Measurements from ENCODE around the gene MEIS2.

The MEIS2 gene

GRCh38 chr15:37112171-37112570, 11.8 kb upstream of the MEIS2 start:
- DNase-seq = no peak

GRCh38 chr15:37111427-37111717, 11.0 kb upstream of the MEIS2 start:
- no peak for DNase-seq

- DNase-seq = no peak
These were observed 9.7 kb upstream of the MEIS2 start for GRCh38 chr15:37109872-37110572.

DNA sequence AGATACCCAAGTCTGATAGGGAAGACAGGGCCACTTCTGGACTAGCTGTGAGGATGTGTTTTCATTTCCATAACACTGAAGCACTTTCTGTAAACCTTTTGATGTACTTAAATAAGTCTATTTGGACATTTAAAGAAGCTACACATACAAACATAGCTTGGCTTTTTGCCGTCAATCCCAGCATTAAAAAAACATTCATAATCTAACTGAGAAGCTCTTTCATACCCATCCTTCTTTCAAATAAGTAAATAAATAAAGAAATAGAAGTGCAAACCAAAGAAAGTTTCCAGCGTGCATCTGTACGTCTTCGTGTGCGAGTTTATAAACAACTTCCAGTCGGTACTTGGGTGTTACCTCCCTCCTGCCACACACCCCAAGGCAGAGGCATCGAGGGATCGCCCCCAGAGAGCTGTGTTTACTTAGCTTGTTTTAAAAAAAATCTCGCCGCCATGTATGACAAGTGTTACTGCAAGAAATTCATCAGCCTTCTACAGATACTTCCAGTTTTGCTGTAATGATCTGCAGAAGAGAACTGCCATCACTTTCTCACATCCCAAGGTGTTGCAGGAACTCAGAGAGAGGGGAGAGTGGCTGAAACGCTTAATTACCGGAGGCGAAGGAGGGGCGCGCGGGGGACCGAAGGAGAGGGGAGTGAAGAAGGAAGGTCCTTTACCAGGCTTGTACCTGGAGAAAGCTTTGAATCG, 9.0 kb upstream of the MEIS2 start:
- DNase-seq = no peak

DNA sequence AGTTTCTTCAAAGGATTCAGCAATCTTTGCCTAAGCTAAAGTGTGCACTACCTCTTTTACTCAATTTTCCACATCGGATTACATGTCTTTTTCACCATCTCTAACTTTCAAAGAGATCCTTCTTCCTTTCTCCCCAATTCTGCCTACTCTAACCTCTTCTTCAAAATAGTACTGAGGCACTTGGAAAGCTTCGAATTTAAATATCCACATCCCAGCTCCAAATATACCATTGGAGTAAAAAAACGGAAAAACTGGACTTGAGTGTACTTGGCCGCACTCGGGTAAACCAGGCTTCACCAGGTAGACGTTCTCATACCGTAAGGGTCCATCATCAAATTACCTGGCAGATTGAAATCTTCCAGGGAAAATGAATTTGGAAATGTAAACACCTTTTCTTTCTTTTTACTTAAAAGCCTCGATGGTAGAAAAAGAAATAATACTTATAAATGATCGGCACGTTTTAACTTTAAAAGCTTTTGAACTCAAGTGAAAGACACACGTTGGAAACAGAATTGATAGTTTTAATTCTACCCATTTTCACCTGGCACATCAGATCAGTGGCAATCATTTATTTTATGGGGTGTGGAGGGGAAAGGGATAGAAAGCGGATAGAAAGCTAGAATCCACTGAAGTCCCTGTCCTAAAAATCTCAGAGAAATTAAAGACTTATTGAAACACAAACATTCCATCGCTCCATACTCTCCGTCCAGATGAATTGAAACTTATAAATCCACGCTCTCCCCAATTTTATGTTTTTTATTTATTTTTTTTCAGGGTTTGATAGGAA, 8.2 kb upstream of the MEIS2 start:
- no peak for DNase-seq

- no peak for DNase-seq
These were observed 7.5 kb upstream of the MEIS2 start for GRCh38 chr15:37107744-37108380.

DNA sequence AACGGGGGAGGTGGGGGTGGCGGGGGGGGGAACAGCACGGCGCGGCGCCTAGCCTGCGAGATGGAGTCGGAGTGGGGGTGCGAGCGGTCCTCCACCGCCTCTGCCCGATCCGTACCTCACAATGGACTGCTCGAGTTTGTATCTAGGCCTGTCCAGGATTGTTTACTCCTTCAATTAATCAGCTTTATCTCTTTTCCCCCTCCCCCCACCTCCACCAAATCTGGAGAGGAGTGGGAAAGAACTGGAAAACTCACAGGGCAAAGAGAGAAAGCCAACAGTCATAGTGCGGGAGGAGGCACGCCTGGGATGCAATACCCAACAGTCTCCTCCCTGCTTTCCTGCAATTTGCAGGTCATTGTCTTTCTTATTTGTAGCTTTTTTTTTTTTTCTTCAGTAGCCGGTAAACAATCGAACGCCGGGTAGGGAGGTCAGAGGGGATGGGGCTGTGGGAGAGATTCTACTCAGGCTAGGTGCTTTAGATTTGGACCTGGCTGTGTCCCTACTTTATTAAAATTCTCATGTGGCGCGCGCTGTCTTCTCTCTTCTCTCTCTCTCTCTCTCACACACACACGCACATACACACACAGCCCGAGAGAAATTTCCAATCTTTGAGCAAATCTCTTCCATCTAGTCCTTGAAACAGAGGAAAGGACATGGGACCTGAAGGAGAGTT, 6.9 kb upstream of the MEIS2 start:
- DNase-seq = no peak

DNA sequence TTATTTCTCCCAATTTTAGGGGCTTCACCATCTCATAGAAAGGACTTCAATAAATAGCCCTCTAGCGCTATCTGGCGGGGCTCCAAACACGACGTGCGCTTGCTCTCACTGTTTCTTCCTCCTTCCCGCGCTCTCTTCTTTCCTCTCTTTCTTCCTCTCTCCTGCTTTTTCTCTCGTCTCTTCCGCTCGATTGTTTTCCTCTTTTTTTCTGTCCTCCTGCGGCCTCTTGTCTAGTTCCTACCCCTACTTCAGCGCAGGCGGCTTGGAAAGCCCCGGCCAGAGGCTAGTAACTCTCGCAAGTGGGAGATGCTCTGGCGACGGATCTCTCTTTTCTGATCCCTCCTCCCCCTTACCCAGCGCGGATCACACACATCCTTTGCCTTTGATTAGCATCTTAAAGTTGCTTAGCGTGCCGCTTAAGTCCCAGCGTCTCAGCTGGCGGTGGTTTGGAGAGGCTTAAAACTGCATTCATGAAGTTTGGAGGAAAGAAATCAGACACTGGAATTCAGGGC, 6.2 kb upstream of the MEIS2 start:
- DNase-seq = no peak

GRCh38 chr15:37105889-37106288, 5.5 kb upstream of the MEIS2 start:
- no peak for DNase-seq

DNA sequence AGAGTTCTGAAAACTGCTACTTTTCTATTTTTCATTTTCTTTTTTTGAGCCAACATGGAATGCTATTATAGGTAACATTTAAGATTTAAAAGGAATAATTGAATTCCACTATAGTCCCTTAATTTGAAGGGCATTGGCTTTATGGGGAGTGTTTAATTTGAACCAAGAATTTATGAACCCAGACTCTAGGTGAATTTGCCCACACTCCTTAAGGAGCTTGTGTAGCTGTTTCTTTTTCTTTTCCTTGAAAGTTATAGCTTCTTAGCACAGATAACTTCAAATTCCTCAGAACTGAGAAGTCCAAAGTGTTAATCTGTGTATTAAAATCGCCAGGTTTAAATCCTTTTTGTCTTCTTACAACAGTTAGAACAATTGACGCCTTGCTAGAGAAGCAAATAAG, 4.7 kb upstream of the MEIS2 start:
- no peak for DNase-seq

DNA sequence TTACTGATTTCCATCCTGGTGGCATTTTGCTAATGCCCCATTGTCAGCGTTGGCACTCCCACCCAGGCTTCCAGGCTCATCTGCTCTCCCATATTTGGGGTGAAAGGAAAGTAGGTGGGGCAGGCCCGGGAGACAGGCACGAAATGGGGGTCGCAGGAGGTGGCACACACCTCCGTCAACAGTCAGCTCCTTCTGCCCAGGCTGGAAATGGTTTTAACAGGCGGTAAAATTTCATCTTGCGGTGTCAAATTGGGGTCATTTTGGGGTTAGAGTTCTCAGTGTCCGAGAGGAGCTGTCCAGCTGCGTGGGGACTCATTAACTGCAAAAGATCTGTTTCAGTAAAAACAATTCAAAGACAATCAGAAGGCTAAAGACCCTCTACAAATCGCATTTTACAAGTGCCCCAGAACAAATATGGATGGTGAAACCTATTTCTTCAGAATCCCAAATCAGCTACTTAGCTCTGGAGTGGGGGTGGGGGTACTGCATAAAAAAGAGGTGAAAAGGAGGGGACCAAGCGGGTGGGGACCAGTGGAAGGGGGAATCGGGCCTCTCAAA, 4.2 kb upstream of the MEIS2 start:
- DNase-seq = no peak

GRCh38 chr15:37103475-37104423, 3.4 kb upstream of the MEIS2 start:
- no peak for DNase-seq

DNA sequence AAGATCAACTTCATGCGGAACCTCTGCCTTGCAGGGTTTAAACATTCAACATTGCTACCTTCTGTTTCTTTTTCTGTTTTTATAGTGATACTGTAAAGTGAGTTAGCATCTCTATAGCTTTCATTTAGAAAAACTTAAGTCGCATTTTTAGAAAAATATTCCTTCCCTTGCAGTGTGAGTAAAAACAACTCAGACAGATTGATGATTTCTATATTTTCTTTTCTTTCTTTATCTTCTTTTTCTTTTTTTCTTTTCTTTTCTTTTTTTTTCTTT, 2.8 kb upstream of the MEIS2 start:
- no peak for DNase-seq

- no peak for DNase-seq
These were observed 2.2 kb upstream of the MEIS2 start for GRCh38 chr15:37102305-37103162.

DNA sequence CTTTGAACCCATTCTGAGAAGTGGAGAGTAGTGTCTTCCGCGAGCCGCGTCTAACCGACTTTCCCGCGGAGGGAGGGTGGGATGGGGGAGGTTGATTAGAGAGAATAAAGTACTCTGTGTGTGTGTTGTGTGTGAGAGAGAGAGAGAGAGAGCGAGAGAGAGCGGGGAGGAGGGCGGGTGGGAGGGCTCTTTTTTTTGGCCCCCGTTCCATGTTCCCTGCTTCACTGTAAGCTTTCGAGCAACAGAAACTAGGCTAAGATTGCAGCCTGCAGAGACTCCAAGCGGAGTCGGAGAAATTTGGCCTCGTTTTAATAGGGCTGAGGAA, 1.6 kb upstream of the MEIS2 start:
- no peak for DNase-seq

DNA sequence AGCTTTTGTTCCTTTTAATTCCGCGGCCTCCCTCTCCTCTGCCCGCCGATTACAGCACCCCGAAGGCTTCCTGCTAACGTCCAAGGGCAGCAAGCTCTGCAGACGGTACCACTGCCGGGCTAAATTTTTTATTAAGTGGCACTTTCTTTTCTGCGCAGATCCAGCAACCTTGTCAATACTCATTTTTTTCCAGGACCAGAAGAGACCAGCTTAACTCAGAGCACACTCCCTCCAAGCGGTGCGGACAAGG, 542 bp upstream of the MEIS2 start:
- no peak for DNase-seq

- no peak for DNase-seq
These were observed 835 bp downstream of the MEIS2 start for GRCh38 chr15:37099319-37100108.

- no peak for DNase-seq
These were observed 1.7 kb downstream of the MEIS2 start for GRCh38 chr15:37098468-37099318.
